ENCODE data around the gene SAPCD2. TPM values are rescaled to one million over a fixed set of nuclear protein-coding genes. Genes with fewer than 3 reads are reported as not detected.

The SAPCD2 gene
- total and polyA plus RNA-seq, 2 donors from 2014 or later: 1.7 to 2.3 TPM

DNA sequence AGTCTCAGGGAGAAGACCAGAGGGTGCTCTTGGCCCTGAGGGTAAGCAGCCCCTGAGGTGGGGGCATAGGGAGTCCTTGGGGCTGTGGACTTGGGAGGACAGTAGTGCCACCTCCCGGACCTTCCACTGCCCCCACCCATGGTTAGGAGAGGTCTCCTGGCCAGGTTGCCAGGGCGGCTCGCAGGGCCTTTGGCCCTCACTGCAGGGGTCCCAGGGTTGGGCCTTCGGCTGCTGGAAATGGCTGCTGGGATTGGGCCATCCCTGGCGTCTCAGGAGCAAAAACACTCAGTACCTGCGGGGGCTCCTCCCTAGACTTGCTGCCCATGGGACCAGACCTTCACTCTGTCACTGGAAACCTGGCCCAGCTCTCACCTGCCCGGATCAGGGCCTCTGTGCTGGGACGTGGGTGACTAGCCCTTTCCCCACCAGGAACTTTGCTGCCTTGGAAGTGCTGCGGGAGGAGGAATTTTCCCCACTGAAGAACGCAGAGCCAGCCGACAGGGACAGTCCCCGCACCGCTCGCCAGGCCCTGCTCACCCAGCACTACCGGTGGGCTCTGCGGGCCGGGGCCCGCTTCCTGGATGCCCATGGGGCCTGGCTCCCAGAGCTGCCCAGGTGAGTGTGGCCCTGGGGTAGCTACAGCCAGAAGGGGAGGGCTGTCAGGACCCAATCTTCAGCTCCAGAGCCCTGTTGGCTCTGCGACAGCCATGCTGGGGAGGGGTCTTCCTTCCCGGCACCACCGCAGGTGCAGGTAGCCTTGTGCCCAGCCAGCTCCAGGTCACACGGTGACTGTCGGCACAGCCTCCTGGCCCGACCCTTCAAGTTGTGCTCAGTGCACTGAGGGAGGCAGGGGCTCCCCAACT lies 10.1 kb upstream of the SAPCD2 start:
- FAIRE-seq: no peak
- intact Hi-C loops (cut with DNase I): no loop called here
- Histone ChIP-seq H3K9ac (ENCODE audit: low read length in 3 of 3) (no peak overlapping the region), H3K27ac (ENCODE audit: low read depth in 2 of 2, low read length in 2 of 2) (no peak overlapping the region), H3K36me3 (ENCODE audit: control insufficient read depth in 2 of 3, insufficient read depth in 3 of 3, low read length in 3 of 3) (peaks cover 0 to 14% (median 6%) of the 10 kb centered on the region in 3 donors), H3K4me3 (ENCODE audit: low read length in 3 of 3) (no peak overlapping the region), H3K27me3 (ENCODE audit: control insufficient read depth, insufficient read depth, low read length) (peaks cover 11% of the 10 kb centered on the region), H3K9me3 (ENCODE audit: control insufficient read depth in 2 of 3, insufficient read depth in 1 of 3, low read length in 3 of 3) (no peaks in the 10 kb centered on the region), H3K4me1 (ENCODE audit: control insufficient read depth in 2 of 3, insufficient read depth in 2 of 3, low read depth in 1 of 3, low read length in 3 of 3) (peaks cover 0 to 9% (median 0%) of the 10 kb centered on the region in 3 donors)
- peak in 1 of 5 donors; percentile 39 for DNase-seq
- TF ChIP-seq, protein P1, sequence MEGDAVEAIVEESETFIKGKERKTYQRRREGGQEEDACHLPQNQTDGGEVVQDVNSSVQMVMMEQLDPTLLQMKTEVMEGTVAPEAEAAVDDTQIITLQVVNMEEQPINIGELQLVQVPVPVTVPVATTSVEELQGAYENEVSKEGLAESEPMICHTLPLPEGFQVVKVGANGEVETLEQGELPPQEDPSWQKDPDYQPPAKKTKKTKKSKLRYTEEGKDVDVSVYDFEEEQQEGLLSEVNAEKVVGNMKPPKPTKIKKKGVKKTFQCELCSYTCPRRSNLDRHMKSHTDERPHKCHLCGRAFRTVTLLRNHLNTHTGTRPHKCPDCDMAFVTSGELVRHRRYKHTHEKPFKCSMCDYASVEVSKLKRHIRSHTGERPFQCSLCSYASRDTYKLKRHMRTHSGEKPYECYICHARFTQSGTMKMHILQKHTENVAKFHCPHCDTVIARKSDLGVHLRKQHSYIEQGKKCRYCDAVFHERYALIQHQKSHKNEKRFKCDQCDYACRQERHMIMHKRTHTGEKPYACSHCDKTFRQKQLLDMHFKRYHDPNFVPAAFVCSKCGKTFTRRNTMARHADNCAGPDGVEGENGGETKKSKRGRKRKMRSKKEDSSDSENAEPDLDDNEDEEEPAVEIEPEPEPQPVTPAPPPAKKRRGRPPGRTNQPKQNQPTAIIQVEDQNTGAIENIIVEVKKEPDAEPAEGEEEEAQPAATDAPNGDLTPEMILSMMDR (IDR thresholded peaks at IDR 0.05; ENCODE audit: borderline replicate concordance, extremely low read depth, insufficient read depth): no peak

DNA sequence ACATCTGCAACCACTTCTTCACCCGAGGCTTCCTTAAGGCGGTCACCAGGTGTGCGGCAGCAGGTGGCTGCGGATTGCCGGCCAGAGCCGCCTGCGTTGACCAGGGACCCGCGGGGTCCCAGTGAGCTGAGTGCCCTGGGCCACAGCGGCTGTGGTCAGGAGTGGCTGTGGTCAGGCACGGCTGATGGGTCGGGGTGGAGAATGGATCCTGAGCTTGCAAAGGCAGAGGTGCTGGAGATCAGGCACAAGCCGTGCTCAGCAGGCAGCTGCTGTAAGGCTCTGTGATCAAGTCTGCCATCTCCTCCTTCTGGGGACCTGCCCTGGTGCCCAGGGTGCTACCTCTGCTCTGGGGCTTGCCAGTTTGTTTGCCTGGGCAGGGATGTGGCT lies 9.0 kb upstream of the SAPCD2 start:
- Histone ChIP-seq H3K27me3 (ENCODE audit: control insufficient read depth, insufficient read depth, low read length) (peaks cover 11% of the 10 kb centered on the region), H3K36me3 (ENCODE audit: control insufficient read depth in 2 of 3, insufficient read depth in 3 of 3, low read length in 3 of 3) (peaks cover 0 to 14% (median 6%) of the 10 kb centered on the region in 3 donors), H3K27ac (ENCODE audit: low read depth in 2 of 2, low read length in 2 of 2) (no peak overlapping the region), H3K4me1 (ENCODE audit: control insufficient read depth in 2 of 3, insufficient read depth in 2 of 3, low read depth in 1 of 3, low read length in 3 of 3) (peaks cover 0 to 9% (median 0%) of the 10 kb centered on the region in 3 donors), H3K9me3 (ENCODE audit: control insufficient read depth in 2 of 3, insufficient read depth in 1 of 3, low read length in 3 of 3) (no peaks in the 10 kb centered on the region), H3K9ac (ENCODE audit: low read length in 3 of 3) (no peak overlapping the region), H3K4me3 (ENCODE audit: low read length in 3 of 3) (no peak overlapping the region)
- intact Hi-C loops (cut with DNase I): no loop called here
- DNase-seq (peak in 1 of 5 donors; percentile 44), FAIRE-seq (no peak)
- TF ChIP-seq, protein P1 (IDR thresholded peaks at IDR 0.05; ENCODE audit: borderline replicate concordance, extremely low read depth, insufficient read depth): no peak

DNA sequence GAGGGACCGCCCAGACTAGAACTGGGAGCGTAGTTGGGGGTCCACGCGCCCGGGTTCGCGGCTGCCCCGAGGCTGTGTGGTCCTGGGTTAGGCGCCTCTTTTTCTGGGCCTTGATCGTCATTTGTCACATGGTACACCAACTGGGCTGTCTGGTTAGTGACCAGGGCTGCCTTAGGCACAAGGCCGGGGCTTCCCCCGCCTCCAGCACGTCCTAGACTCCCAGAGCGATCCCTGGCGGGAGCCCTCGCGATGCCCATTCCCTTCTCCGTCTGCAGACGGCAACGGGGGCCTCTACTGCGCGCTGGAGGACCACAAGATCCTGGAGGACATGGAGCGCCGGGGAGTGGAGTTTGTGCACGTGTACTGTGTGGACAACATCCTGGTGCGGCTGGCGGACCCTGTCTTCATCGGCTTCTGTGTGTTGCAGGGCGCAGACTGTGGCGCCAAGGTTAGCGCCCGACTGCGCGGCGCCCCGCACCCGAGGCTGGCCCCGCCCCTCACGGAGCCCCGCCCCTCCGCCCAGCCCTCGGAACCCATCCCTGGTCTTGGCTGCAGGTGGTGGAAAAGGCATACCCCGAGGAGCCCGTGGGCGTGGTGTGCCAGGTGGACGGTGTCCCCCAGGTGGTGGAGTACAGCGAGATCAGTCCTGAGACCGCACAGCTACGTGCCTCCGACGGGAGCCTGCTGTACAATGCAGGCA lies 8.5 kb upstream of the SAPCD2 start:
- intact Hi-C loops (cut with DNase I): no loop called here
- peaks cover 11% of the 10 kb centered on the region for H3K27me3 ChIP-seq (ENCODE audit: control insufficient read depth, insufficient read depth, low read length)
- H3K36me3 ChIP-seq (ENCODE audit: control insufficient read depth in 2 of 3, insufficient read depth in 3 of 3, low read length in 3 of 3): peaks cover 0 to 14% (median 6%) of the 10 kb centered on the region in 3 donors
- H3K9me3 ChIP-seq (ENCODE audit: control insufficient read depth in 2 of 3, insufficient read depth in 1 of 3, low read length in 3 of 3): no peaks in the 10 kb centered on the region
- H3K27ac ChIP-seq (ENCODE audit: low read depth in 2 of 2, low read length in 2 of 2): no peak overlapping the region
- peak overlapping the region in 1 of 3 donors; percentile 61 for H3K4me3 ChIP-seq (ENCODE audit: low read length in 3 of 3)
- TF ChIP-seq, protein P1 (IDR thresholded peaks at IDR 0.05; ENCODE audit: borderline replicate concordance, extremely low read depth, insufficient read depth): no peak
- FAIRE-seq (no peak), DNase-seq (peak in 2 of 5 donors; percentile 14 to 63)
- H3K4me1 ChIP-seq (ENCODE audit: control insufficient read depth in 2 of 3, insufficient read depth in 2 of 3, low read depth in 1 of 3, low read length in 3 of 3): peaks cover 0 to 9% (median 0%) of the 10 kb centered on the region in 3 donors
- peak overlapping the region in 1 of 3 donors; percentile 4 for H3K9ac ChIP-seq (ENCODE audit: low read length in 3 of 3)
